ENCODE results near the gene ZNF780A.
A peak's percentile ranks its signal among the peaks of the same experiment; 100 is the strongest.
"Not testable (repeated sequence)": the region's sequence is repeated elsewhere in the genome, so short reads cannot be mapped to it uniquely, and the experiment has no call there.

ZNF780A gene

DNA sequence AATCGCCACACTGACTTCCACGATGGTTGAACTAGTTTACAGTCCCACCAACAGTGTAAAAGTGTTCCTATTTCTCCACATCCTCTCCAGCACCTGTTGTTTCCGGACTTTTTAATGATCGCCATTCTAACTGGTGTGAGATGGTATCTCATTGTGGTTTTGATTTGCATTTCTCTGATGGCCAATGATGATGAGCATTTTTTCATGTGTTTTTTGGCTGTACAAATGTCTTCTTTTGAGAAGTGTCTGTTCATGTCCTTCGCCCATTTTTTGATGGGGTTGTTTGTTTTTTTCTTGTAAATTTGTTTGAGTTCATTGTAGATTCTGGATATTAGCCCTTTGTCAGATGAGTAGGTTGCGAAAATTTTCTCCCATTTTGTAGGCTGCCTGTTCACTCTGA is 23.4 kb upstream of the ZNF780A start:
- H3K36me3 ChIP-seq (ENCODE audit: control insufficient read depth, low read depth, low read length); H3K27me3 ChIP-seq (ENCODE audit: control insufficient read depth, insufficient read depth, low read length); H3K9ac ChIP-seq (ENCODE audit: low read length); H3K4me3 ChIP-seq (ENCODE audit: low read length); H3K27ac ChIP-seq (ENCODE audit: low read length); H3K4me1 ChIP-seq (ENCODE audit: control insufficient read depth, low read depth, low read length): not testable (repeated sequence)
- H3K9me3 ChIP-seq (ENCODE audit: control insufficient read depth, low read depth, low read length), result peaks cover 16% of the 10 kb centered on the region

DNA sequence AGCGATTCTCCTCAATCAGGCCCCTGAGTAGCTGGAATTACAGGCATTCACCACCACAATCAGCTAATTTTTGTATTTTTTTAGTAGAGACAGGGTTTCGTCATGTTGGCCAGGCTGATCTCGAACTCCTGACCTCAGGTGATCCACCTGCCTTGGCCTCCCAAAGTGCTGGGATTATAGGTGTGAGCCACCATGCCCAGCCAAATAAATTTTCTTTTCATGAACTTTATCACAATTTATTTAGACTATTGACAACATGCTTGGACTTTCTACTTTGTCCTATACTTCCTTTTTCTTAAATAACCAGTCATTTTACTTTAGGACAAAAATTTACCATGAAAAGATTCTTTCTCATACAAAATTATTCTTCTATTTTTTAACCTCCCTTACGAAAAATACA is 21.5 kb upstream of the ZNF780A start:
- H3K9ac ChIP-seq (ENCODE audit: low read length); H3K4me3 ChIP-seq (ENCODE audit: low read length): not testable (repeated sequence)
- peaks cover 16% of the 10 kb centered on the region for H3K9me3 ChIP-seq (ENCODE audit: control insufficient read depth, low read depth, low read length)

DNA sequence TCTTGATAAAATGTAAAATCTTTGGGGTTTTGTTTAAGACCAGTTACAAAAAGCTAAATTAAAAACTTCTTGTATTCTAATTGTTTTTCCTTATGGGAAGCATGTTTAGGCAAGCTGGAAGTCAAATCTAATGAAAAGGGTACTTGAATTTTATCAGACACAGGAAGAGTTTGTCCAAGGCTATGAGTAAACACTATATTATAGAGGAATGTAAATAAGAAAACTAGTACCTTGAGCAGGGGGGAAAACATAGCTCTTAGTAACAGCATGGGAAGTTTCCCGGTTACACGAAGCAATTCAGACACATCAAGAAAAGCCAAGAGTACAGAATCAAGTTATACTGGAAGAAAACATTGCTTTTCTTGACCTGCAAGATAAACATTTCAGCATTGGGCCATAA is 19.8 kb upstream of the ZNF780A start:
- H3K9ac ChIP-seq (ENCODE audit: low read length), result no peak overlapping the region
- H3K27me3 ChIP-seq (ENCODE audit: control insufficient read depth, insufficient read depth, low read length), result no peaks in the 10 kb centered on the region
- H3K4me3 ChIP-seq (ENCODE audit: low read length), result no peak overlapping the region
- H3K27ac ChIP-seq (ENCODE audit: low read length), result no peak overlapping the region
- H3K9me3 ChIP-seq (ENCODE audit: control insufficient read depth, low read depth, low read length), result peaks cover 16% of the 10 kb centered on the region
- H3K4me1 ChIP-seq (ENCODE audit: control insufficient read depth, low read depth, low read length), result no peaks in the 10 kb centered on the region
- no peaks in the 10 kb centered on the region for H3K36me3 ChIP-seq (ENCODE audit: control insufficient read depth, low read depth, low read length)

More for the DNA sequence above, 21.5 kb upstream of the ZNF780A start:
- not testable (repeated sequence) for H3K27ac ChIP-seq (ENCODE audit: low read length); H3K4me1 ChIP-seq (ENCODE audit: control insufficient read depth, low read depth, low read length); H3K36me3 ChIP-seq (ENCODE audit: control insufficient read depth, low read depth, low read length); H3K27me3 ChIP-seq (ENCODE audit: control insufficient read depth, insufficient read depth, low read length)

DNA sequence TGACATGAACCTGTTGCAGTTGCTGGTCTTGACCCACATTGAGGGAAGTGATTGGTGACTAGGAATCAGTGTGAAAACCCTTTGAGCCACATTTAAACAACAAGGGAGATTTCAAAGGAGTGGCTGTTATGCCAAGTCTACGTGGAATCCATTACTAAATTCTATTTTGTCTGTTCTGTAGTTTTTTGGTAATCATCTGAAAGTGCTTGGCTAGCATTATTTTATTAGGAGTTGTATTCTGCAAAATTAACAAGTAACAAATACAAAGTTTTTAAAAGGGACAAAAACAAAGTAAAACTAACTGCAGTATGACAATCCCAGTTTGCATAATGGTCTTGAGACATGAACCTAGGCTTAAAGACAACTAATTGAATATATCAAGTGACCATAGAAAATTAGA is 14.0 kb upstream of the ZNF780A start:
- no peak overlapping the region for H3K4me3 ChIP-seq (ENCODE audit: low read length)
- H3K27ac ChIP-seq (ENCODE audit: low read length), result no peak overlapping the region
- no peaks in the 10 kb centered on the region for H3K27me3 ChIP-seq (ENCODE audit: control insufficient read depth, insufficient read depth, low read length)
- H3K9ac ChIP-seq (ENCODE audit: low read length), result no peak overlapping the region
- H3K36me3 ChIP-seq (ENCODE audit: control insufficient read depth, low read depth, low read length), result no peaks in the 10 kb centered on the region
- no peaks in the 10 kb centered on the region for H3K4me1 ChIP-seq (ENCODE audit: control insufficient read depth, low read depth, low read length)
- no peaks in the 10 kb centered on the region for H3K9me3 ChIP-seq (ENCODE audit: control insufficient read depth, low read depth, low read length)

DNA sequence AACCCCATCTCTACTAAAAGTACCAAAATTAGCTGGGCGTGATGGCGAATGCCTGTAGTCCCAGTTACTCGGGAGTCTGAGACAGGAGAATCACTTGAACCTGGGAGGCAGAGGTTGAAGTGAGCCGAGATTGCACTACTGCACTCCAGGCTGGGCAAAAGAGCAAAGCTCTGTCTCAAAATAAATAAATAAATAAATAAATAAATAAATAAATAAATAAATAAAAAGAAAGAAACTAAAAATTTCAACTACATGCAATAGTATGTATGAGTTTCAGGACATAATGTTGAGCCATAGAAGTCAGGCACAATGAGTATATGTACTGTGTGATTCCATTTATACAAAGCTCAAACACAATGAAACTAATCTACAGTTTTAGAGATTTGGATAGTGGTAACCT is 12.9 kb upstream of the ZNF780A start:
- no peaks in the 10 kb centered on the region for H3K36me3 ChIP-seq (ENCODE audit: control insufficient read depth, low read depth, low read length)
- H3K9me3 ChIP-seq (ENCODE audit: control insufficient read depth, low read depth, low read length), result no peaks in the 10 kb centered on the region
- no peak overlapping the region for H3K9ac ChIP-seq (ENCODE audit: low read length)
- H3K4me1 ChIP-seq (ENCODE audit: control insufficient read depth, low read depth, low read length), result no peaks in the 10 kb centered on the region
- H3K4me3 ChIP-seq (ENCODE audit: low read length), result no peak overlapping the region
- H3K27me3 ChIP-seq (ENCODE audit: control insufficient read depth, insufficient read depth, low read length), result no peaks in the 10 kb centered on the region
- no peak overlapping the region for H3K27ac ChIP-seq (ENCODE audit: low read length)

DNA sequence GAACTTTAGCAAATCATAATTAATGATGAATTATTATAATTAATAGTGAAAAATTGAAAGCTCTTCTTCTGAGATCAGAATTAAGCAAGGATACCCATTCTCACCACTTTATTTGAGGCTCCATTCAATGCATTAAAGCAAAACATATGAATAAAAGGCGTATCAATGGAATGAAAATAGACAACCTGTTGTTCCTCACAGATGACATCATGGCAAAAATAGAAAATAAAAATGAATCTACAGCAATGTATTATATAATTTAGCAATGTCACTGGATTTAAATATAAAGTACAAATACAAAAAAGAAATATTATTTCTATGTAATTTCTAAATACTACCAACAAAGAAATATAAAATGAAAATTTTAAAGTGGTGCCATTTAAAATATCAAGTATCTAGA is 11.1 kb upstream of the ZNF780A start:
- H3K27ac ChIP-seq (ENCODE audit: low read length), result no peak overlapping the region
- H3K36me3 ChIP-seq (ENCODE audit: control insufficient read depth, low read depth, low read length), result no peaks in the 10 kb centered on the region
- no peaks in the 10 kb centered on the region for H3K9me3 ChIP-seq (ENCODE audit: control insufficient read depth, low read depth, low read length)
- H3K9ac ChIP-seq (ENCODE audit: low read length), result no peak overlapping the region
- H3K4me1 ChIP-seq (ENCODE audit: control insufficient read depth, low read depth, low read length), result no peaks in the 10 kb centered on the region
- H3K27me3 ChIP-seq (ENCODE audit: control insufficient read depth, insufficient read depth, low read length), result no peaks in the 10 kb centered on the region
- no peak overlapping the region for H3K4me3 ChIP-seq (ENCODE audit: low read length)

DNA sequence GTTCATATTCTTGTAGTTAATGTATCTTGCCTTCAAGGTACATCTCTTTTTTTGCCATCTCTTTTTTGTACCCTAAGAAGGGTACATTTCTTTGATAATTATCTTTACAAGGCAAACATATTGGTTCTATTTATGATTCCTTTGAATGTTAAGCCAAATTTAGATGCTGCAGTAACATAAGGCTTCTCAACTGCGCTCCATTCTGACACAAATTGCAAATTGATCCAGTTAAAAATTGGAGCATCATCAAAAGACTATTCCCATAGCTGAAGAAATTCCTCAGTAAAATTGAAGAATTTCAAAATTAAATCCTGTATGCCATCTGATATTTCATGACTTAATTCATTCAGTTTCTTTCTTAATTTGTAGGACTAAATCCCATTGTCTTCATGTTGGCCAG is 2.7 kb upstream of the ZNF780A start:
- H3K36me3 ChIP-seq (ENCODE audit: control insufficient read depth, low read depth, low read length), result no peaks in the 10 kb centered on the region

DNA sequence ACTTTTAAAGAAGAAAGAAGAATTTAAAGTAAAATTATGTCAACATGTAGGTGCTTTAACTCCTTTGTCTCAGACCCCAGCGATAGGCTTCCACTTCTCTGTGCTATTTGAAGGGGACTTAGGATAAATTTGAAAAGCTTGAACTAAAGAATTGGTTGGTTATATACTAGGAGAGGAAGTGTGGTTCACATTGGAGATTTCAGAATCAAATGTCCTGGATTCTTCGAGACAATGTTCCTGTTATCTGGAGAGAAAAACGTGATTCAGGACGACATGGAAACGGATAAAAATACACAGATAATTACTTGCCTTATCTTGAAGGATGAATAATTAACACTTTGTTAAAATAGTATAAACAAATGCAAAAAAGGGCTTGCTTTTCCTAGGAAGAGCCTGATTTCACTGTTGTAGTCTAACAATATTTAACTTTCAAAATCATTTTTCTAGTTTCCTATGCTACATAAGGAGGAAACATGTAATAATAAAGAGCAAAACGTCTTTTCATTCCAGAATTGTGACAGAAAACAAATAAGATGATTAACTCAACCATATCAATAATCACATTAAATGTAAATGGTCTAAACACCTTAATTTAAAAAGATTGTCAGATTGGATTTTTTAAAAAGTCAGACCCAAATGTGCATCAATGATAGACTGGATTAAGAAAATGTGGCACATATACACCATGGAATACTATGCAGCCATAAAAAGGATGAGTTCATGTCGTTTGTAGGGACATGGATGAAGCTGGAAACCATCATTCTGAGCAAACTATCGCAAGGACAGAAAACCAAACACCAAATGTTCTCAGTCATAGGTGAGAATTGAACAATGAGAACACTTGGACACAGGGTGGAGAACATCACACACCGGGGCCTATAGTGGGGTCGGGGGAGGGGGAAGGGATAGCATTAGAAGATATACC is 724 bp upstream of the ZNF780A start:
- H3K9ac ChIP-seq (ENCODE audit: low read length), result peak overlapping the region; percentile 59
- peaks cover 4% of the 10 kb centered on the region for H3K4me1 ChIP-seq (ENCODE audit: control insufficient read depth, low read depth, low read length)
- no peaks in the 10 kb centered on the region for H3K36me3 ChIP-seq (ENCODE audit: control insufficient read depth, low read depth, low read length)
- H3K9me3 ChIP-seq (ENCODE audit: control insufficient read depth, low read depth, low read length), result no peaks in the 10 kb centered on the region
- H3K4me3 ChIP-seq (ENCODE audit: low read length), result peak overlapping the region; percentile 89
- H3K27ac ChIP-seq (ENCODE audit: low read length), result no peak overlapping the region
- H3K27me3 ChIP-seq (ENCODE audit: control insufficient read depth, insufficient read depth, low read length), result no peaks in the 10 kb centered on the region

More for the DNA sequence above, 2.7 kb upstream of the ZNF780A start:
- Histone ChIP-seq H3K27me3 (ENCODE audit: control insufficient read depth, insufficient read depth, low read length) (no peaks in the 10 kb centered on the region), H3K9ac (ENCODE audit: low read length) (no peak overlapping the region), H3K27ac (ENCODE audit: low read length) (no peak overlapping the region), H3K4me3 (ENCODE audit: low read length) (no peak overlapping the region), H3K9me3 (ENCODE audit: control insufficient read depth, low read depth, low read length) (no peaks in the 10 kb centered on the region), H3K4me1 (ENCODE audit: control insufficient read depth, low read depth, low read length) (peaks cover 4% of the 10 kb centered on the region)

DNA sequence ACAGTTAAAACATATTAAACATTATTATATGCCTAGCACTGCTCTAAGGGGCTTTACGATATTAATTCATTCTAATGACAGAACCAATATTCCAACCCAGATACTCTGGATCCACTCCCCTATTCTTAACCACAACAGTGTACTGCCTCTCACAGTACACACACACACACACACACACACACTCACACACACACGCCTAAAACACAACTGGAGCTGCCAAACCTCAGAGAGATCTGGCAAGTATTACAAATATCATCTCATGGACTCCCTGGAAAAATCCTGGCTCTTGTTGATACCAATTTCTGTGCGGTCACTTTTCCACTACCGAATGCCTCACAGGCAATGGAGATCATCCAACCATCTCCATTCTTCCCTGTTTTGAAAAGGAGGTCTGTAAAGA is 1.3 kb downstream of the ZNF780A start:
- Histone ChIP-seq H3K36me3 (ENCODE audit: control insufficient read depth, low read depth, low read length) (no peaks in the 10 kb centered on the region), H3K27ac (ENCODE audit: low read length) (no peak overlapping the region), H3K4me1 (ENCODE audit: control insufficient read depth, low read depth, low read length) (peaks cover 4% of the 10 kb centered on the region), H3K4me3 (ENCODE audit: low read length) (peak overlapping the region; percentile 89), H3K27me3 (ENCODE audit: control insufficient read depth, insufficient read depth, low read length) (no peaks in the 10 kb centered on the region), H3K9ac (ENCODE audit: low read length) (no peak overlapping the region), H3K9me3 (ENCODE audit: control insufficient read depth, low read depth, low read length) (no peaks in the 10 kb centered on the region)

DNA sequence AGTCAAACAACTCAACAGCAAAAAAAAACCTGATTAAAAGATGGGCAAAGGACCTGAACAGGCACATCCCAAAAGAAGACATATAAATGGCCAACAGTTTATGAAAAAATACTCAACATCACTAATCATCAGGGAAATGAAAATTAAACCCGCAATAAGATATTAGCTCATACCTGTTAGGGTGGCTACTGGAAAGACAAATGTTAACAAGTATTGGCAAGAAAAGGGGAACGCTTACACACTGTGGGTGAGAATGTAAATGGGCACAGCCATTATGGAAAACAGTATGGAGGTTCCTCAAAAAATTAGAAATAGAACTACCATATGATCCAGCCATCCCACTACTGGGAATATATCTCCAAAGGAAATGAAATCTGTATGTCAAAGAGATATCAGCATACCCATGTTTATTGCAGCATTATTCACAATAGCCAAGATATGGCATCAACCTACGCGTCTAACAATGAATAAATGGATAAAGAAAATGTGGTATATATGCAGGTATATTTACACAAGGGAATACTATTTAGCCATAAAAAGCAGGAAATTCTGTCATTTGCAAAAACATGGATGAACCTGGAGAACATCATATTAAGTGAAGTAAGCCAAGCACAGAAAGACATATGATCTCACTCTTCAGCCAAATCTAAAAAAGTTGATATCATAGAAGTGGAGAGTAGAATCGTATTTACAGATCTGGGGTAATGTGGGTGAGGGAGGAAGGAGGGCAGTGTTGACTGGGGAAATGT is 2.3 kb downstream of the ZNF780A start:
- Histone ChIP-seq H3K9me3 (ENCODE audit: control insufficient read depth, low read depth, low read length) (no peaks in the 10 kb centered on the region), H3K27ac (ENCODE audit: low read length) (no peak overlapping the region), H3K36me3 (ENCODE audit: control insufficient read depth, low read depth, low read length) (no peaks in the 10 kb centered on the region), H3K9ac (ENCODE audit: low read length) (no peak overlapping the region), H3K27me3 (ENCODE audit: control insufficient read depth, insufficient read depth, low read length) (no peaks in the 10 kb centered on the region), H3K4me3 (ENCODE audit: low read length) (no peak overlapping the region), H3K4me1 (ENCODE audit: control insufficient read depth, low read depth, low read length) (peaks cover 4% of the 10 kb centered on the region)

DNA sequence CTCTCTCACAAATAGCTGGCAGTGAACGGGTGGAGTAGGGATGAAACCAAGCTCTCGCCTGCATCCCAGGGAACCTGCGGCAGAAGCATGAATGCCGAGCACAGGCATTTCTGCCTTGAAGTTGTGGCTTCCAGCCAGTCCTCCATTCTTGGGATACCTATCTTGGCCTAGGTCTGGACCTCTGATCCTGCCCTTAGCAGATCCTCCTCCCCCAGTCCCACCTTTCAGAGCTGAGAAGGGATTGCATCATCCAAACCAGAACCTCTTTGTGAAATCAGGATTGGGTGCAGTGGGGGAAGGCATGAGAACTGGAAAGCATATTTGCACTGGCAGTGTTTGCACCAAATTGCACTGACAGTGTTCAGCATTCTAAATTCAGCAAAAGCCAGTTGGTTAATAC is 5.8 kb downstream of the ZNF780A start:
- peaks cover 5% of the 10 kb centered on the region for H3K36me3 ChIP-seq (ENCODE audit: control insufficient read depth, low read depth, low read length)
- H3K4me3 ChIP-seq (ENCODE audit: low read length), result no peak overlapping the region
- no peaks in the 10 kb centered on the region for H3K27me3 ChIP-seq (ENCODE audit: control insufficient read depth, insufficient read depth, low read length)
- no peak overlapping the region for H3K27ac ChIP-seq (ENCODE audit: low read length)
- H3K9me3 ChIP-seq (ENCODE audit: control insufficient read depth, low read depth, low read length), result peaks cover 5% of the 10 kb centered on the region
- no peak overlapping the region for H3K9ac ChIP-seq (ENCODE audit: low read length)
- peaks cover 4% of the 10 kb centered on the region for H3K4me1 ChIP-seq (ENCODE audit: control insufficient read depth, low read depth, low read length)
